Osteoblast (primary cell): ENCODE results near the gene SLC35D1. TPM values are rescaled to one million over a fixed set of nuclear protein-coding genes. Genes with fewer than 3 reads are reported as not detected.
"Not testable (repeated sequence)": the region's sequence is repeated elsewhere in the genome, so short reads cannot be mapped to it uniquely, and the experiment has no call there.

Experiments
- DNase-seq: peaks from one replicate; pipeline ENCODE4 v3.0.0; 2011; ENCODE audit warnings: low spot score, mixed read lengths; ENCODE audit not compliant: insufficient read length; ENCODE audit errors: missing footprints
- H2AFZ ChIP-seq: 2 replicates; pipeline ENCODE4 v1.6.0; 2011; ENCODE audit warnings: mild to moderate bottlenecking, low read length
- H3K27ac ChIP-seq: 2 replicates; pipeline ENCODE4 v1.5.1; 2011; ENCODE audit warnings: mild to moderate bottlenecking, low read depth, low read length, moderate library complexity
- H3K27me3 ChIP-seq: 2 replicates; pipeline ENCODE4 v1.6.0; 2012; ENCODE audit warnings: mild to moderate bottlenecking, control low read depth, inconsistent platforms, low read length, moderate library complexity; ENCODE audit not compliant: insufficient read depth
- H3K36me3 ChIP-seq: 2 replicates; pipeline ENCODE4 v1.5.1; 2011; ENCODE audit warnings: mild to moderate bottlenecking, low read length, control low read depth, moderate library complexity; ENCODE audit not compliant: insufficient read depth
- H3K4me1 ChIP-seq: 2 replicates; pipeline ENCODE4 v1.5.1; 2011; ENCODE audit warnings: mild to moderate bottlenecking, low read length, control low read depth, moderate library complexity; ENCODE audit not compliant: insufficient read depth
- H3K4me2 ChIP-seq: 2 replicates; pipeline ENCODE4 v1.6.0; 2011; ENCODE audit warnings: mild to moderate bottlenecking, low read length; ENCODE audit not compliant: insufficient read depth
- H3K4me3 ChIP-seq: fragments of 200-600 bp; sonication (generic); 3 replicates; pipeline ENCODE4 v1.5.1; 2012; ENCODE audit warnings: mild to moderate bottlenecking, low read length, inconsistent platforms; ENCODE audit not compliant: insufficient read depth
- H3K79me2 ChIP-seq: 2 replicates; pipeline ENCODE4 v1.6.0; 2012; ENCODE audit warnings: mild to moderate bottlenecking, low read length, control low read depth, inconsistent platforms; ENCODE audit not compliant: insufficient read depth
- H3K9me3 ChIP-seq: 2 replicates; pipeline ENCODE4 v1.5.1; 2011; ENCODE audit warnings: low read depth, low read length, control low read depth
- H4K20me1 ChIP-seq: 2 replicates; pipeline ENCODE4 v1.6.0; 2012; ENCODE audit warnings: mild to moderate bottlenecking, low read length, control low read depth; ENCODE audit not compliant: insufficient read depth
- total RNA-seq: library from RNA; depleted of rRNA; stranded (reverse); fragments of >200 nt; gene quantifications from 2 replicates; pipeline ENCODE4 v1.2.3, GENCODE V29; 2012
- TF ChIP-seq, protein P1 (sequence below): IDR thresholded peaks from 2 replicates; pipeline ENCODE4 v1.5.1; 2011; ENCODE audit warnings: mild to moderate bottlenecking, low read depth, low read length, moderate library complexity; ENCODE audit errors: extremely low read depth

SLC35D1 gene
- total RNA-seq, 1 donor = 13.8 TPM

DNA sequence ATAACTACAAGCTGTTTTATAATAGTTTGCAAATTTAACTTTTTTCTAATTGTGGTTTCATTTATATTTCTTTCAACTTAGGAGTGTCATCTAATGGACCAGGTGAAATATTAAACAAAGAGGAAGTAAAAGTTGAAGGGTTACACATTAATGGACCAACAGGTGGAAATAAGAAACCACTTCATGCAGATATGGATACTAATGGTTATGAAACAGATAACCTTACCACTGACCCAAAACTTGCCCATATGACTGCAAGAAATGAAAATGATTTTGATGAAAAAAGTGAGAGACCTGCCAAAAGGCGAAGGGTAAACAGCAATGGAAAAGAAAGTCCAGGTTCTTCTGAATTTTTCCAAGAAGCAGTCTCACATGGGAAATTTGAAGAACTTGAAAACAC lies 69.5 kb downstream of the SLC35D1 start:
- Histone ChIP-seq H3K4me2 (no peak overlapping the region), H3K4me1 (peaks cover 10% of the 10 kb centered on the region), H2AFZ (no peak overlapping the region), H3K27me3 (no peaks in the 10 kb centered on the region), H3K79me2 (peaks cover 9% of the 10 kb centered on the region), H3K27ac (no peak overlapping the region), H3K4me3 (no peak overlapping the region), H3K9me3 (no peaks in the 10 kb centered on the region), H4K20me1 (no peaks in the 10 kb centered on the region), H3K36me3 (peaks cover 64% of the 10 kb centered on the region)
- no peak for DNase-seq
- TF ChIP-seq, protein P1, sequence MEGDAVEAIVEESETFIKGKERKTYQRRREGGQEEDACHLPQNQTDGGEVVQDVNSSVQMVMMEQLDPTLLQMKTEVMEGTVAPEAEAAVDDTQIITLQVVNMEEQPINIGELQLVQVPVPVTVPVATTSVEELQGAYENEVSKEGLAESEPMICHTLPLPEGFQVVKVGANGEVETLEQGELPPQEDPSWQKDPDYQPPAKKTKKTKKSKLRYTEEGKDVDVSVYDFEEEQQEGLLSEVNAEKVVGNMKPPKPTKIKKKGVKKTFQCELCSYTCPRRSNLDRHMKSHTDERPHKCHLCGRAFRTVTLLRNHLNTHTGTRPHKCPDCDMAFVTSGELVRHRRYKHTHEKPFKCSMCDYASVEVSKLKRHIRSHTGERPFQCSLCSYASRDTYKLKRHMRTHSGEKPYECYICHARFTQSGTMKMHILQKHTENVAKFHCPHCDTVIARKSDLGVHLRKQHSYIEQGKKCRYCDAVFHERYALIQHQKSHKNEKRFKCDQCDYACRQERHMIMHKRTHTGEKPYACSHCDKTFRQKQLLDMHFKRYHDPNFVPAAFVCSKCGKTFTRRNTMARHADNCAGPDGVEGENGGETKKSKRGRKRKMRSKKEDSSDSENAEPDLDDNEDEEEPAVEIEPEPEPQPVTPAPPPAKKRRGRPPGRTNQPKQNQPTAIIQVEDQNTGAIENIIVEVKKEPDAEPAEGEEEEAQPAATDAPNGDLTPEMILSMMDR = no peak

DNA sequence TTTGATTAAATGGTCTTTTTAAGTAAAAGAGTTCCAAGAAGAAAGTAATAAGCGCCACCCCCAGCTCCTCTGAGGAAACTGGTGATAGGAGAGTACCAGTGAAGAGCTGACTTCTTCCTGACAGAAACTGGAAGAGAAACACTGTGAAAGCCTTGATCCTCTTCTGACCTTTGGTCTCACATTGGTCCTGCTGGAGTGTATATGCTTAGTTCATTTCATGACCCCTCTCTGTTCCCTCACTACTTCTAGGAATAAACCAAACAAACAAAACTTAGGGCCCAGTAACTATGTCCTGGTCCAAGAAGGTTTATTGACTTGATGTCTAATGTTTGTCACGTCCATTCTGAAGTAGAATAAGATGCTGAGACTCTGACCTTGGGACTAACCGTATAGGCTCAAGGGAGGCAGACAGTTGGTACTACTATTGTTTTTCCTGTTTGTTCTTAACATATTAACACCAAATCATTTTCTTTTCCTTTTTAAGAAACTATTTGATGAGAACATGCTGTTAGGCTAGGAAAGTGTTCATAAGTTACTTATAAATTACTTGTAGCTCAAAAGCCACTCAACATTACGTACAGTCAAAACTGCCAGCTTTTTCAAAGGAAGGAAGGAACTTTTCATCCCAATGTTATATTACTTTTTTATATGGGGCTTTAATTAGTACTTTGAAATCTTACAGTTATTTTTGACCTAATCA lies 71.2 kb downstream of the SLC35D1 start:
- TF ChIP-seq, protein P1 = no peak
- Histone ChIP-seq H3K79me2 (peaks cover 17% of the 10 kb centered on the region), H4K20me1 (no peaks in the 10 kb centered on the region), H3K4me3 (no peak overlapping the region), H3K9me3 (no peaks in the 10 kb centered on the region), H3K27me3 (no peaks in the 10 kb centered on the region), H3K36me3 (peaks cover 59% of the 10 kb centered on the region), H2AFZ (no peak overlapping the region), H3K27ac (no peak overlapping the region), H3K4me1 (peaks cover 10% of the 10 kb centered on the region), H3K4me2 (no peak overlapping the region)
- no peak for DNase-seq

DNA sequence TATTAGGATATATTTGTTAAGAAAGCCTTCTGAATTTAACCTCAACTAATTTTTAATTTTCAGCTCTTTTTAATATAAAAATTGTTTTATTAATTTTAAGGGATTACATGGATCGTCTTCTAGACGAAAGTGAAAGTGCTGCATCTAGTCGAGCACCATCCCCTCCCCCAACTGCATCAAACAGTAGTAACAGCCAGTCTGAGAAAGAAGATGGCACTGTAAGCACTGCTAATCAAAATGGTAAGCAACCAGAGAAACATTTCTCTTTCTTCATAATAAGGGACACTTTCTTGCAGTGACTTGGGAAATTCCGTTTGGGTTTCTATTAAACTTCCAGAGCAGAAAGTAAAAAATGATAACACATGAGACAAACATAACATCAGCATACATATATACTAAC lies 72.3 kb downstream of the SLC35D1 start:
- H3K27ac ChIP-seq = peak overlapping the region; percentile 72
- no peaks in the 10 kb centered on the region for H4K20me1 ChIP-seq
- no peak for DNase-seq
- no peaks in the 10 kb centered on the region for H3K27me3 ChIP-seq
- peaks cover 10% of the 10 kb centered on the region for H3K4me1 ChIP-seq
- H3K36me3 ChIP-seq = peaks cover 64% of the 10 kb centered on the region
- H3K4me3 ChIP-seq = peak overlapping the region; percentile 55
- peak overlapping the region; percentile 82 for H3K4me2 ChIP-seq
- TF ChIP-seq, protein P1 = no peak
- H3K9me3 ChIP-seq = no peaks in the 10 kb centered on the region
- H3K79me2 ChIP-seq = peaks cover 17% of the 10 kb centered on the region
- no peak overlapping the region for H2AFZ ChIP-seq

DNA sequence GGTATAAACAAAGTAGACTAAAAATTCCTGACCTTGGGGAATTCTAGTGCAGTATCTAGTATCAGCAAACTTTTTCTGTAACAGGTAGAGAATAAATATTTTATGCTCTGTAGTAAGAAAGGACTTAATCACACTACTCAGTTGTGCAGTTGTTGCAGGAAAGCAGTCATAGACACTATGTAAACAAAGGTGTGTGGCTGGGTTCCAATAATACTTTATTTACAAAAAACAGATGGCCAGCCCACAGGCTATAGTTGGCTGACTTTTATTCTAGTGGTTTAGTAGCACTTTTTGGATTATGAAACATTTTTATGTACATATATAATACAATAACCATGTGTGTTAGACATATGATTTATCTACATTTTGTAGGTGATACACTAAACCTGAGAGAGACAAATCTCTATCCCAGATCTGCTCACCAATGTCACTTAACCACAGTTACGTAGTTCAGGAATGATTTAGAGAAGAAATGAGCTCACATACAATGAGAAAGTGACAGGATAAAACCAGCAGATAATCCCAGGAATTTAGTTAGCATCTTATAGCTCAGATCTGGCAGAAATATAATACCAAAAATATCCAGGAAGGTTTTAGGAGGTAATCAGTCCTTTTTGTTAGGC lies 73.1 kb downstream of the SLC35D1 start:
- Histone ChIP-seq H2AFZ (no peak overlapping the region), H3K9me3 (no peaks in the 10 kb centered on the region), H3K4me2 (peak overlapping the region; percentile 82), H3K36me3 (peaks cover 63% of the 10 kb centered on the region), H3K27me3 (no peaks in the 10 kb centered on the region), H3K27ac (peak overlapping the region; percentile 72), H3K79me2 (peaks cover 17% of the 10 kb centered on the region), H3K4me3 (peak overlapping the region; percentile 55), H4K20me1 (no peaks in the 10 kb centered on the region), H3K4me1 (peaks cover 10% of the 10 kb centered on the region)
- TF ChIP-seq, protein P1 = no peak
- DNase-seq = peak; percentile 58

DNA sequence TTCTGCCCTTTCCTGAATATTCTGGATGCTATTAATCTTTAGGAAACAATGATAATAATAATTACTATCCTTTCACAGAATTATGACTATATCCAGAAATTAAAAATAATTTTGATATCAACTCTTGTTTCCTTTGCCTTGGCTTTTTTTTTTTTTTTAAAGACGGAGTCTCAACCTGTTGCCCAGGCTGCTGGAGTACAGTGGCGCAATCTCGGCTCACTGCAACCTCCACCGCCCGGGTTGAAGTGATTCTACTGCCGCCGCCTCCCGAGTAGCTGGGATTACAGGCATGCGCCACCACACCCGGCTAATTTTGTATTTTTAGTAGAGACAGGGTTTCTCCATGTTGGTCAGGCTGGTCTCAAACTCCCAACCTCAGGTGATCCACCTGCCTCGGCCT lies 74.3 kb downstream of the SLC35D1 start:
- H2AFZ ChIP-seq, H3K4me3 ChIP-seq, H3K27ac ChIP-seq, DNase-seq, H3K4me1 ChIP-seq, H4K20me1 ChIP-seq, H3K27me3 ChIP-seq, H3K4me2 ChIP-seq, H3K9me3 ChIP-seq: not testable (repeated sequence)
- Histone ChIP-seq H3K36me3 (peaks cover 64% of the 10 kb centered on the region), H3K79me2 (peaks cover 22% of the 10 kb centered on the region)
